GM06990 (cell line): ENCODE measurements around the gene ADGRA3.

Experiments
- DNase-seq: peaks from one replicate; pipeline ENCODE4 v3.0.0-alpha.2; 2011; ENCODE audit not compliant: insufficient read length; ENCODE audit errors: extremely low read depth
- H3K27me3 ChIP-seq: replicated peaks from 2 replicates; pipeline ENCODE4 v1.6.0; 2011; ENCODE audit warnings: low read length; ENCODE audit not compliant: control insufficient read depth, insufficient read depth
- H3K36me3 ChIP-seq: 2 replicates; pipeline ENCODE4 v1.5.1; 2011; ENCODE audit warnings: low read length; ENCODE audit not compliant: control insufficient read depth, insufficient read depth
- H3K4me3 ChIP-seq: replicated peaks from 2 replicates; pipeline ENCODE4 v1.5.1; 2011; ENCODE audit warnings: low read depth, mild to moderate bottlenecking, control low read depth, low read length
- TF ChIP-seq, protein P1 (sequence below): IDR thresholded peaks from 2 replicates; pipeline ENCODE4 v1.5.1; 2011; ENCODE audit warnings: low read length, control low read depth, mild to moderate bottlenecking, inconsistent platforms; ENCODE audit not compliant: insufficient read depth, poor library complexity, severe bottlenecking

ADGRA3 gene

DNA sequence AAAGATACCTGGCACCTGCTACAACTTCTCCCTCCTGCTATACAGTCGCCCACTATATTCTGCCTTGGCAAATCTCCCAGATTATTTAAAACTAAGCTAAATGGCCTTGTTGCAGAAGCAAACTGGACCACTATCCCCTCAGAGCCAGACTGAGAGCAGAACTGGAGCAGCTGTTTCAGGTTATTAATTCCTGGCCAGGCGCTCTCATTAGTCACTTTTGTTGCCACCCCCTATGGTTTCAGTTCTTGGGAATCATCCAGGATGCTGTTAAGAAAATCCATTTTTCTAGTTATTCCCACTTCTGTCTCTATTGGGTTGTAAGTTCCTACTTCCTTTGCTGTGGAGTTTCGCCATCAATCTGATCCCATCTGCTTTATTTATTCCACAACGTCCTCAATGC lies 30.1 kb downstream of the ADGRA3 start:
- H3K4me3 ChIP-seq: no peak overlapping the region
- TF ChIP-seq, protein P1, sequence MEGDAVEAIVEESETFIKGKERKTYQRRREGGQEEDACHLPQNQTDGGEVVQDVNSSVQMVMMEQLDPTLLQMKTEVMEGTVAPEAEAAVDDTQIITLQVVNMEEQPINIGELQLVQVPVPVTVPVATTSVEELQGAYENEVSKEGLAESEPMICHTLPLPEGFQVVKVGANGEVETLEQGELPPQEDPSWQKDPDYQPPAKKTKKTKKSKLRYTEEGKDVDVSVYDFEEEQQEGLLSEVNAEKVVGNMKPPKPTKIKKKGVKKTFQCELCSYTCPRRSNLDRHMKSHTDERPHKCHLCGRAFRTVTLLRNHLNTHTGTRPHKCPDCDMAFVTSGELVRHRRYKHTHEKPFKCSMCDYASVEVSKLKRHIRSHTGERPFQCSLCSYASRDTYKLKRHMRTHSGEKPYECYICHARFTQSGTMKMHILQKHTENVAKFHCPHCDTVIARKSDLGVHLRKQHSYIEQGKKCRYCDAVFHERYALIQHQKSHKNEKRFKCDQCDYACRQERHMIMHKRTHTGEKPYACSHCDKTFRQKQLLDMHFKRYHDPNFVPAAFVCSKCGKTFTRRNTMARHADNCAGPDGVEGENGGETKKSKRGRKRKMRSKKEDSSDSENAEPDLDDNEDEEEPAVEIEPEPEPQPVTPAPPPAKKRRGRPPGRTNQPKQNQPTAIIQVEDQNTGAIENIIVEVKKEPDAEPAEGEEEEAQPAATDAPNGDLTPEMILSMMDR: no peak
- H3K27me3 ChIP-seq: no peaks in the 10 kb centered on the region
- H3K36me3 ChIP-seq: no peaks in the 10 kb centered on the region
- DNase-seq: no peak

DNA sequence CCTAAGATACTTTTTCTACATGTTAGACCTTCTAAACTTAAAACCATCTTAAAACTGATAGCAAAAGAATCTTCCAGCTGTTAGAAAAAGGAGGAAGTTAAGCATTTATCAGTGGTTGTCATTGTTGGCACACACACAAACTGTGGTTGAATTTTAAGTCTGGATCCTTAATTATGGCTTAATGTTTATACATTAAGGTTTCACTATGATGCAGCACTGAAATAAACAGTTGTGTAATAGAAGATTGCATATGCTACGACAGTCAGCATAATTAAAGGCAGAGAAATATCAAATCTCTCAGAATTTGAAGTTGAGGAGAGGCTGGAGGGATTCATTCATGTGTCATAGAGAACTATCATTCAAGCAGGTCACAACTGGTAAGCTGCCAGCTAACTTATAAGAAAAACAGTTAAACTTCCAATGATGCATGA lies 32.3 kb downstream of the ADGRA3 start:
- TF ChIP-seq, protein P1: no peak
- H3K4me3 ChIP-seq: no peak overlapping the region
- DNase-seq: peak; percentile 63
- no peaks in the 10 kb centered on the region for H3K36me3 ChIP-seq
- H3K27me3 ChIP-seq: no peaks in the 10 kb centered on the region

DNA sequence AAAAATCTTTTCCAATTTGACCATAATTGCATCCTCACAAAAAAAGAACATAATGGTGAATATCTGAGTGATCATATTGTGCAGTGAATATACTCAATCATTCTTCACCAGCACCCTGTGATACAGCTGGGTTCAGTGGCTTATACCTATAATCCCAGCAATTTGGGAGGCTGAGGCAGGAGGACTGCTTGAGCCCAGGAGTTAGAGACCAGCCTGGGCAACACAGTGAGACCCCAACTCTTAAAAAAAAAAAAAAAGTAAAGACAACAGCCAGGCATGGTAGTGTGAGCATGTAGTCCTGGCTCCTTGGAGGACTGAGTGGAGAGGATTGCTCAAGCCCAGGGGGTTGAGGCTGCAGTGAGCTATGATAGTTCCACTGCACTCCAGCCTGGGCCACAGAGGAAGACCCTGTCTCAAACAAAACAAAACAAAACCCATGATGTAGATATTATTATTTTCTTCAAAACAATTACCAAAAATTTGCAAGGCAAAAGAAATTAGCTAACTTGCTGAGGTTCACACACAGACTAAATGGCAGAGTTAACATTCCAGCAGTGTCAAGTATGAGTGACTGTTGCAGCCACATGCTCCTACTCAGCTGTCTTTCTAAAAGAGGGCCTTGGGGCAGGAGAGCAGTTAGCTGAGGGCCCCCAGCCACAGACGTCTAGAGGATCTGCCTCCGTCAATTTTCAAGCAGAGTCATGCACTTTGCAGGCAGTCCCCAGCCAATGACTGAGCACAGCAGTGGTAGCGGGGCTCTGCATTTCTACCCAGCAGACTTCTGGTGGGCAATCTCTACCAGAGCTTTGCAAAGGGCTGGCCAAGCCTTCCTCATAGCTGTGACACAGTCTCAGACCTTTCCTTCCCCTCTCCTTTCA lies 33.4 kb downstream of the ADGRA3 start:
- TF ChIP-seq, protein P1: no peak
- Histone ChIP-seq H3K4me3 (no peak overlapping the region), H3K36me3 (no peaks in the 10 kb centered on the region), H3K27me3 (no peaks in the 10 kb centered on the region)
- no peak for DNase-seq

DNA sequence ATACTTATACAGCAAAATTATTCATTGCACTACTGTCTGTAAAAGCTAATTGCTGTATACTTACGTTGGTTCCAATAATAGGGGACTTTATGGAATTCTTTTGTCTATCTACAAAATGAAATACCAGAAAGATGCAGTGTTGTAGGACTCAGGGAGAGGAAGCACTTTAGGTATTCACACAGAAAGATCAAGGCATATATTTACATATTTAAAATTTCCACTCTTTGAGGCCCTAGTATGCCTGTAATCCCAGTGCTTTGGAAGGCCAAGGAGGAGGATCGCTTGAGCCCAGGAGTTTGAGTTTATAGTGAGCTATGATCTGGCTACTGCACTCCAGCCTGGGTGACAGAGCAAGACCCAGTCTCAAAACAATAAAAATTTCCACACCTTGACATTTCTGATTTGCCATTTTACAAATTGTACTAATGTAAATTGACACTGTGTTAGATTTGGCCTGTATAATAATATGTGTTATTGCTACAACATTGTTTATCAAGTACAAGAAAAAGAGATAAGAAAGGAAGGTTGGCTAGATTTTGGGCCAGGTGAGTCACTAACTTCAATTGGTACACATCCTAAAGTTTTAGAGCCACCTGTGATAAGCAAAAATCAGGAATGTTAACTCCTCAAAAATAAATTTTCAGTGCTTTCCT lies 35.1 kb downstream of the ADGRA3 start:
- no peak for DNase-seq
- Histone ChIP-seq H3K27me3 (no peaks in the 10 kb centered on the region), H3K36me3 (no peaks in the 10 kb centered on the region), H3K4me3 (no peak overlapping the region)
- TF ChIP-seq, protein P1: no peak

DNA sequence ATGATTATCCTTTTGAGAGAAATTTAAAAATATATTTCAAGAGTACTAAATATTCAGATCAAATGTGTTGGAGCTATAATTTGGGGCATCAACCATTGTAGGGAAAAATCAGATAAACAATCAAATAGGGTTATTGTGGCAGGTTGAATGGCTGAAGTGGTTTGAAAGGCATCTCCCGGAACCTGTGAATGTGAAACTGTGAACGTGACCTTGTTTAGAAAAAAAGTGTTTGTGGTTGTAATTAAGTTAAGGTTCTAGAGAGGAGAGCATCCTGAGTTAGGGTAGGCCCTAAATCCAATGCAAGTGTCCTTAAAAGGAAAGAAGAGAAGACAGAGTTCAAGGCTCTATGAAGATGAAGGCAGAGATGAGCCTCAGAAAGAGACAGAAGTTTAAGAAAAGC lies 37.4 kb downstream of the ADGRA3 start:
- H3K4me3 ChIP-seq: no peak overlapping the region
- no peaks in the 10 kb centered on the region for H3K27me3 ChIP-seq
- TF ChIP-seq, protein P1: no peak
- no peak for DNase-seq
- H3K36me3 ChIP-seq: no peaks in the 10 kb centered on the region
